Upper lobe of right lung (tissue), 1 donor: ENCODE results near the gene FADS1. TPM values are rescaled to one million over a fixed set of nuclear protein-coding genes. Genes with fewer than 3 reads are reported as not detected.
A peak's percentile ranks its signal among the peaks of the same experiment; 100 is the strongest.

Experiments
- ATAC-seq: fragments of 200-7000 bp; cut with Tn5 transposase; one replicate; pipeline ENCODE4 v1.9.1; 2020; ENCODE audit warnings: mild to moderate bottlenecking, moderate library complexity
- DNase-seq: peaks from one replicate; pipeline ENCODE4 v3.0.0-alpha.2; 2020
- H3K27ac ChIP-seq: fragments of 200-600 bp; one replicate; pipeline ENCODE4 v1.8.0; 2022
- H3K27me3 ChIP-seq: fragments of 200-600 bp; one replicate; pipeline ENCODE4 v1.8.0; 2022; ENCODE audit warnings: mild to moderate bottlenecking
- H3K36me3 ChIP-seq: fragments of 200-600 bp; one replicate; pipeline ENCODE4 v1.8.0; 2022
- H3K4me1 ChIP-seq: fragments of 200-600 bp; one replicate; pipeline ENCODE4 v1.8.0; 2022
- H3K4me3 ChIP-seq: fragments of 200-600 bp; one replicate; pipeline ENCODE4 v1.8.0; 2022; ENCODE audit warnings: mild to moderate bottlenecking
- H3K9me3 ChIP-seq: fragments of 200-600 bp; one replicate; pipeline ENCODE4 v1.8.0; 2022
- intact Hi-C: fragments of 100-400 bp; cut with DNase I; formaldehyde crosslinking; loops from one replicate; pipeline ENCODE4 v1.11.0; 2022
- total RNA-seq: library from RNA; stranded (reverse); fragmentation: NEBNext Ultra II Directional; extraction: Animal tissue kit (Norgen Biotek cat#: 25700); gene quantifications from one replicate; pipeline ENCODE4 v1.2.1, GENCODE V29; 2021
- TF ChIP-seq, protein P1 (sequence below): fragments of 200-600 bp; IDR thresholded peaks from one replicate; pipeline ENCODE4 v1.8.0; 2022; ENCODE audit warnings: antibody characterized with exemption
- donor health status: DM: no; HTN: yes; CAD: no; lungs with severe emphysema.

FADS1 gene
- total RNA-seq, 1 donor from 2014 or later: 68.0 TPM

GRCh38 chr11:61753672-61754071 lies 63.1 kb downstream of the FADS1 start:
- H3K27me3 ChIP-seq: peaks cover 5% of the 10 kb centered on the region
- no peak for ATAC-seq
- H3K4me3 ChIP-seq: peak overlapping the region; percentile 44
- no peaks in the 10 kb centered on the region for H3K36me3 ChIP-seq
- peaks cover 4% of the 10 kb centered on the region for H3K4me1 ChIP-seq
- H3K9me3 ChIP-seq: no peaks in the 10 kb centered on the region
- peak overlapping the region; percentile 47 for H3K27ac ChIP-seq
- TF ChIP-seq, protein P1, sequence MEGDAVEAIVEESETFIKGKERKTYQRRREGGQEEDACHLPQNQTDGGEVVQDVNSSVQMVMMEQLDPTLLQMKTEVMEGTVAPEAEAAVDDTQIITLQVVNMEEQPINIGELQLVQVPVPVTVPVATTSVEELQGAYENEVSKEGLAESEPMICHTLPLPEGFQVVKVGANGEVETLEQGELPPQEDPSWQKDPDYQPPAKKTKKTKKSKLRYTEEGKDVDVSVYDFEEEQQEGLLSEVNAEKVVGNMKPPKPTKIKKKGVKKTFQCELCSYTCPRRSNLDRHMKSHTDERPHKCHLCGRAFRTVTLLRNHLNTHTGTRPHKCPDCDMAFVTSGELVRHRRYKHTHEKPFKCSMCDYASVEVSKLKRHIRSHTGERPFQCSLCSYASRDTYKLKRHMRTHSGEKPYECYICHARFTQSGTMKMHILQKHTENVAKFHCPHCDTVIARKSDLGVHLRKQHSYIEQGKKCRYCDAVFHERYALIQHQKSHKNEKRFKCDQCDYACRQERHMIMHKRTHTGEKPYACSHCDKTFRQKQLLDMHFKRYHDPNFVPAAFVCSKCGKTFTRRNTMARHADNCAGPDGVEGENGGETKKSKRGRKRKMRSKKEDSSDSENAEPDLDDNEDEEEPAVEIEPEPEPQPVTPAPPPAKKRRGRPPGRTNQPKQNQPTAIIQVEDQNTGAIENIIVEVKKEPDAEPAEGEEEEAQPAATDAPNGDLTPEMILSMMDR: no peak
- intact Hi-C loops: no loop called here
- no peak for DNase-seq

- Histone ChIP-seq H3K27ac (peak overlapping the region; percentile 36), H3K36me3 (no peaks in the 10 kb centered on the region), H3K4me3 (peak overlapping the region; percentile 44), H3K9me3 (no peaks in the 10 kb centered on the region), H3K27me3 (peaks cover 5% of the 10 kb centered on the region), H3K4me1 (peaks cover 4% of the 10 kb centered on the region)
- ATAC-seq (no peak), DNase-seq (no peak)
- TF ChIP-seq, protein P1: no peak
- intact Hi-C loops: no loop called here
These were observed 63.8 kb downstream of the FADS1 start for GRCh38 chr11:61752925-61753521.

GRCh38 chr11:61752117-61752924 lies 64.5 kb downstream of the FADS1 start, which contains the start of gene MYRF:
Gene MYRF, plus strand, starts transcription at chr11:61752636. Its CDS starts 109 bp downstream, at chr11:61752745.
- Histone ChIP-seq H3K27ac (peak within 1 kb of the TSS; percentile 36), H3K9me3 (no peaks in the 10 kb centered on the region), H3K4me1 (peaks cover 4% of the 10 kb centered on the region), H3K4me3 (peak within 1 kb of the TSS; percentile 44), H3K36me3 (no peaks in the 10 kb centered on the region), H3K27me3 (no peaks in the 10 kb centered on the region)
- DNase-seq: peak; percentile 77
- peak; percentile 72 for ATAC-seq
- TF ChIP-seq, protein P1: peak; percentile 36
- intact Hi-C loops: no loop called here

DNA sequence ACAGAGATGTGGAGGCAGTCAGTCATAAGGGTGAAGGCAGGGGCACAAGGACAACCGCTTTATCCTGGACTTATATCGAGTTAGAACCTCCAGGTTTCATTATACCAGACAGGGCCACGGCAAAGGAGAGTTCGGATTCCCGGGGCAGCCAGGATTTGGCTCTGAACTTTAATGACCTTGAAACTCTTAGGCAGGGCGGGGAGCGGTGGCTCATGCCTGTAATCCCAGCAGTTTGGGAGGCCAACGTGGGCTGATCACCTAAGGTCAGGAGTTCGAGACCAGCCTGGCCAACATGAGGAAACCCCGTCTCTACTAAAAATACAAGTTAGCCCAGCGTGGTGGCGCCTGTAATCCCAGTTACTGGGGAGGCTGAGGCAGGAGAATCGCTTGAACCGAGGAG lies 65.4 kb downstream of the FADS1 start:
- intact Hi-C loops: no loop called here
- Histone ChIP-seq H3K36me3 (no peaks in the 10 kb centered on the region), H3K4me1 (peaks cover 4% of the 10 kb centered on the region), H3K27me3 (no peaks in the 10 kb centered on the region), H3K9me3 (no peaks in the 10 kb centered on the region), H3K4me3 (no peak overlapping the region), H3K27ac (no peak overlapping the region)
- no peak for ATAC-seq
- DNase-seq: no peak
- TF ChIP-seq, protein P1: no peak

DNA sequence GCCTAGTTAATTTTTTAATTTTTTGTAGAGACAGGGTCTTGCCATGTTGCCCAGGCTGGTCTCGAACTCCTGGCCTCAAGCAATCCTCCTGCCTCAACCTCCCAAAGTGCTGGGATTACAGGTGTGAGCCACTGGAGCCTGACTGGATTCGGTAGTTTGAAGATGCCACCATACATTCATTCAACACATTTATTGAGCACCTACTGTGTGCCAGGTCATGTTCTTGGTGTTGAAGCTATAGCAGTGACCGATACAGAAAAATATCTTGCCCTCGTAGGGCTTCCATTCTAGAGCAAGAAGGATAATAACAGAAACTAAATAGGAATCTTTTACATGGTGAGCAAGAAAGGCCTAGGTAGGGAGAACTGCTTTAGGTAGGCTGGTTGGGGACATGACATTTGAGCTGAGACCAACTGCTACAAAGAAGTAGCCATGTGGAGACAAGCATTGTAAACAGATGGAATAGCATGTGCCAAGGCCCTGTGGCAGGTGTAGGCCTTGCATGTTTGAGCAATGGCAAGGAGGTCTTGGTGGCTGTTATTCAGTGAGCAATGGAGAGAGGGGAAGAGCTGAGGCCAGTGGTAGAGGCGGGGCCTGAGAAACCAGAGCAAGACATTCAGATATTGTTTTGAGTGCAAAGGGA lies 66.1 kb downstream of the FADS1 start:
- intact Hi-C loops: no loop called here
- no peak for DNase-seq
- Histone ChIP-seq H3K36me3 (no peaks in the 10 kb centered on the region), H3K27me3 (no peaks in the 10 kb centered on the region), H3K4me1 (peaks cover 4% of the 10 kb centered on the region), H3K9me3 (no peaks in the 10 kb centered on the region), H3K27ac (no peak overlapping the region), H3K4me3 (no peak overlapping the region)
- ATAC-seq: no peak
- TF ChIP-seq, protein P1: no peak

Other genes with a start within 250 kb of the FADS1 start
- gene SYT7, start 235.9 kb downstream of the FADS1 start, total RNA-seq: 4.8 TPM
- gene DAGLA, start 136.6 kb downstream of the FADS1 start, total RNA-seq: 6.0 TPM
- 62.6 TPM for gene MYRF, start 64.4 kb downstream of the FADS1 start, total RNA-seq
- gene TMEM258, start 24.4 kb downstream of the FADS1 start, total RNA-seq: 94.0 TPM
- gene FEN1, start 24.1 kb downstream of the FADS1 start, total RNA-seq: 4.9 TPM
- gene FADS2, start 11.3 kb upstream of the FADS1 start, total RNA-seq: 75.1 TPM
- 68.5 TPM for gene FADS3, start 74.5 kb upstream of the FADS1 start, total RNA-seq
- gene RAB3IL1, start 100.6 kb upstream of the FADS1 start, total RNA-seq: 10.6 TPM
- gene BEST1, start 133.3 kb upstream of the FADS1 start, total RNA-seq: 9.6 TPM
- 4,022 TPM for gene FTH1, start 150.6 kb upstream of the FADS1 start, total RNA-seq